A549 (cell line): Measurements from ENCODE around the gene HGS. TPM values are rescaled to one million over a fixed set of nuclear protein-coding genes. Genes with fewer than 3 reads are reported as not detected.
"Not testable (repeated sequence)": the region's sequence is repeated elsewhere in the genome, so short reads cannot be mapped to it uniquely, and the experiment has no call there.

Source experiments
- ATAC-seq, 2 experiments: fragments of 200-7000 bp in 1 of 2; fragments of >200 bp in 1 of 2; cut with Nextera tagmentation in 1 of 2; cut with Tn5 transposase in 1 of 2; 3 replicates each; pipeline versions ENCODE4 v1.8.0 to v1.9.1; 2018 to 2020; ENCODE audit warnings: mild to moderate bottlenecking in 1 of 2, moderate library complexity in 1 of 2
- CTCF ChIA-PET: fragments of 300-600 bp; sonication (Branson Sonifier 250); formaldehyde crosslinking; extraction: SDS; loops from one replicate; lab custom pipeline; 2021; ENCODE audit warnings: antibody characterized with exemption, inconsistent platforms; lab: Yijun Ruan, JAX
- POLR2A ChIA-PET: fragments of 350-600 bp; formaldehyde crosslinking; extraction: SDS; loops from one replicate; lab custom pipeline; 2021; ENCODE audit warnings: antibody characterized with exemption, inconsistent platforms; lab: Yijun Ruan, JAX
- DNase-seq, 2 experiments: peaks; one replicate each; pipeline versions ENCODE4 v3.0.0 to v3.0.0-alpha.2; 2011 to 2016; ENCODE audit warnings: low read depth in 1 of 2, low spot score in 1 of 2
- FAIRE-seq: peaks from 2 replicates; lab custom pipeline; 2011; peaks lifted over from hg19 to GRCh38; lab: Jason Lieb, UNC
- H3K27ac ChIP-seq, 2 experiments: fragments of >200 bp; sonication (Bioruptor Twin); formaldehyde crosslinking; 3 replicates each; pipeline ENCODE4 v1.5.1; 2016 to 2017
- H3K4me1 ChIP-seq: fragments of >200 bp; sonication (Bioruptor Twin); formaldehyde crosslinking; 3 replicates; pipeline ENCODE4 v1.6.1; 2016
- H3K4me2 ChIP-seq: fragments of >200 bp; sonication (Bioruptor Twin); formaldehyde crosslinking; 3 replicates; pipeline ENCODE4 v1.6.1; 2016
- H3K4me3 ChIP-seq: fragments of >200 bp; sonication (Bioruptor Twin); formaldehyde crosslinking; 3 replicates; pipeline ENCODE4 v1.5.1; 2016
- H3K9me3 ChIP-seq: fragments of >200 bp; sonication (Bioruptor Twin); formaldehyde crosslinking; 3 replicates; pipeline ENCODE4 v1.6.1; 2016
- CBX2 ChIP-seq: fragments of 200-600 bp; sonication (generic); IDR thresholded peaks from 2 replicates; pipeline ENCODE4 v1.6.1; 2016; ENCODE audit warnings: low read depth, mild to moderate bottlenecking, borderline replicate concordance
- CBX8 ChIP-seq: fragments of 200-600 bp; sonication (generic); IDR thresholded peaks from 2 replicates; pipeline ENCODE4 v1.6.1; 2016
- CEBPB ChIP-seq, 2 experiments: fragments of >200 bp in 1 of 2; sonication (Bioruptor Twin) in 1 of 2; formaldehyde crosslinking in 1 of 2; IDR thresholded peaks; 2 replicates each; pipeline ENCODE4 v1.6.1; 2012 to 2016
- EHF ChIP-seq: fragments of 250-450 bp; sonication (Bioruptor Pico); IDR thresholded peaks from 2 replicates; pipeline ENCODE4 v1.5.0; 2020; ENCODE audit warnings: mild to moderate bottlenecking
- ELK1 ChIP-seq: fragments of 150-350 bp; IDR thresholded peaks from 2 replicates; pipeline ENCODE4 v1.6.1; 2014; ENCODE audit warnings: low read depth, mild to moderate bottlenecking, low read length
- ESRRA ChIP-seq: fragments of 150-350 bp; IDR thresholded peaks from 2 replicates; pipeline ENCODE4 v1.6.1; 2014; ENCODE audit warnings: mild to moderate bottlenecking, low read length, borderline replicate concordance
- FOSB ChIP-seq: fragments of 250-450 bp; sonication (Bioruptor Pico); IDR thresholded peaks from 2 replicates; pipeline ENCODE4 v1.5.0; 2020; ENCODE audit warnings: mild to moderate bottlenecking, moderate library complexity
- FOXS1 ChIP-seq: fragments of 250-450 bp; sonication (Bioruptor Pico); IDR thresholded peaks from 2 replicates; pipeline ENCODE4 v1.5.0; 2020; ENCODE audit warnings: mild to moderate bottlenecking, moderate library complexity
- HMGXB4 ChIP-seq: fragments of 250-450 bp; sonication (Bioruptor Pico); IDR thresholded peaks from 2 replicates; pipeline ENCODE4 v1.5.0; 2021; ENCODE audit warnings: mild to moderate bottlenecking, moderate library complexity, borderline replicate concordance
- HOXA7 ChIP-seq: fragments of 250-450 bp; sonication (Bioruptor Pico); IDR thresholded peaks from 2 replicates; pipeline ENCODE4 v1.5.0; 2020; ENCODE audit warnings: mild to moderate bottlenecking, moderate library complexity
- HOXB5 ChIP-seq: fragments of 250-450 bp; sonication (Bioruptor Pico); IDR thresholded peaks from 2 replicates; pipeline ENCODE4 v1.5.0; 2020; ENCODE audit warnings: mild to moderate bottlenecking, moderate library complexity
- JUN ChIP-seq, 2 experiments: fragments of >200 bp; sonication (Bioruptor Twin); formaldehyde crosslinking; IDR thresholded peaks; 2 replicates in 1 of 2; 3 replicates in 1 of 2; pipeline ENCODE4 v1.6.1; 2016 to 2017
- KDM5A ChIP-seq: fragments of 200-600 bp; sonication (generic); IDR thresholded peaks from 2 replicates; pipeline ENCODE4 v1.6.1; 2016; ENCODE audit warnings: antibody characterized with exemption, mild to moderate bottlenecking
- NFE2L2 ChIP-seq: fragments of 150-350 bp; conservative IDR thresholded peaks from 2 replicates; pipeline ENCODE4 v1.6.1; 2014; ENCODE audit warnings: low read length
- NPAS2 ChIP-seq: fragments of 250-450 bp; sonication (Bioruptor Pico); IDR thresholded peaks from 2 replicates; pipeline ENCODE4 v1.8.0; 2022; ENCODE audit warnings: mild to moderate bottlenecking, moderate library complexity, borderline replicate concordance
- RARB ChIP-seq: fragments of 250-450 bp; sonication (Bioruptor Pico); IDR thresholded peaks from 2 replicates; pipeline ENCODE4 v1.8.0; 2021; ENCODE audit warnings: mild to moderate bottlenecking, moderate library complexity
- SMC3 ChIP-seq: fragments of >200 bp; sonication (Bioruptor Twin); formaldehyde crosslinking; IDR thresholded peaks from 3 replicates; pipeline ENCODE4 v1.6.1; 2018; ENCODE audit warnings: inconsistent platforms
- TP53 ChIP-seq: fragments of 250-450 bp; sonication (Bioruptor Pico); IDR thresholded peaks from 2 replicates; pipeline ENCODE4 v1.5.0; 2021; ENCODE audit warnings: mild to moderate bottlenecking, moderate library complexity
- USF2 ChIP-seq: fragments of 450-650 bp; IDR thresholded peaks from 2 replicates; pipeline ENCODE4 v1.6.1; 2014; ENCODE audit warnings: antibody characterized with exemption
- ZNF302 ChIP-seq: fragments of 250-450 bp; sonication (Bioruptor Pico); IDR thresholded peaks from 2 replicates; pipeline ENCODE4 v1.9.0; 2021; ENCODE audit warnings: inconsistent platforms, mild to moderate bottlenecking, moderate library complexity
- WGBS: methylation state at CpG from one replicate; pipeline ENCODE4 v1.1.6; 2017; ENCODE audit errors: missing lambda C conversion rate; 5-methylcytosine and 5-hydroxymethylcytosine counted together
- polyA plus RNA-seq, 4 experiments: library from polyadenylated mRNA; depleted of rRNA in 3 of 4; stranded (reverse); fragments of >200 nt; fragmentation: RNase III in 1 of 4; extraction: RNeasy Plus Mini Kit Qiagen cat#74134 plus additional on column Dnase treatment in 1 of 4; gene quantifications; 2 replicates in 3 of 4; 3 replicates in 1 of 4; pipeline ENCODE4 v1.2.3, GENCODE V29; 2011 to 2017

The HGS gene
- polyA plus RNA-seq, 2 of the 4 experiments (the other 2 are of a cell fraction), result 85.9 to 130 TPM

- not testable (repeated sequence) for H3K9me3 ChIP-seq, H3K4me3 ChIP-seq, FAIRE-seq, H3K27ac ChIP-seq, H3K4me2 ChIP-seq, ATAC-seq, H3K4me1 ChIP-seq, DNase-seq
- POLR2A ChIA-PET, result interaction anchor here (1.0 kb wide), 1 partner anchor 121 kb away, joined by 3 read pairs; the partner anchor contains the start of gene P4HB
- 80% methylated on average over 8 of the region's 8 CpGs for WGBS
- CTCF ChIA-PET, result interaction anchor here (0.7 to 1.5 kb wide), 4 partner anchors 62 to 126 kb away, joined by 3 to 4 read pairs (median 4); no protein-coding TSS in a partner anchor
Measured at GRCh38 chr17:81739593-81739992, 55.8 kb downstream of the HGS start.

GRCh38 chr17:81740395-81740961 is 56.7 kb downstream of the HGS start:
- Histone ChIP-seq H3K4me3 (no peak overlapping the region), H3K4me1 (peaks cover 4% of the 10 kb centered on the region), H3K4me2 (no peak overlapping the region), H3K27ac (no peak overlapping the region), H3K9me3 (no peaks in the 10 kb centered on the region)
- peak; percentile 13 to 19; a peak in 5 of 6 replicates for ATAC-seq
- no peak for FAIRE-seq
- DNase-seq, result no peak
- ChIA-PET CTCF (no interaction called here), POLR2A (no interaction called here)
- WGBS, result 80% methylated on average over 28 of the region's 28 CpGs
- TF ChIP-seq TP53 (no peak), ZNF302 (CRISPR knock-in tag) (no peak), NPAS2 (CRISPR knock-in tag) (no peak), HOXA7 (CRISPR knock-in tag) (no peak), CEBPB (IDR thresholded peaks at IDR 0.05) (no peak), FOSB (CRISPR knock-in tag) (no peak), FOXS1 (CRISPR knock-in tag) (no peak), USF2 (no peak), JUN (IDR thresholded peaks at IDR 0.05) (no peak), CBX8 (no peak), HOXB5 (CRISPR knock-in tag) (no peak), ESRRA (no peak)

- FAIRE-seq, result no peak
Measured at GRCh38 chr17:81741049-81741593, 57.3 kb downstream of the HGS start.

More at GRCh38 chr17:81741049-81741593, 57.3 kb downstream of the HGS start:
- 70% methylated on average over 15 of the region's 22 CpGs for WGBS
- DNase-seq, result no peak
- Histone ChIP-seq H3K9me3 (no peaks in the 10 kb centered on the region), H3K4me1 (no peaks in the 10 kb centered on the region), H3K4me2 (no peak overlapping the region), H3K4me3 (no peak overlapping the region), H3K27ac (no peak overlapping the region)
- CTCF ChIA-PET, result no interaction called here
- POLR2A ChIA-PET, result no interaction called here
- peak; percentile 30 to 34 for ATAC-seq
- TF ChIP-seq RARB (CRISPR knock-in tag) (no peak), HMGXB4 (CRISPR knock-in tag) (no peak), KDM5A (no peak), ESRRA (no peak), NFE2L2 (no peak), EHF (CRISPR knock-in tag) (no peak), SMC3 (no peak), TP53 (no peak), FOXS1 (CRISPR knock-in tag) (no peak), ELK1 (no peak), CBX2 (no peak)
- TF ChIP-seq, all 56 proteins: peak for 0
